Stimulated activated CD4-positive, alpha-beta T cell treated with anti-CD3 and anti-CD28 coated beads, Interleukin-2, amount 100 ng/mL, for 24 hours (primary cell): ENCODE measurements around the gene RTL10.

Experiments
- DNase-seq, 2 donors: peaks; one replicate each; pipeline ENCODE4 v3.0.0-alpha.2; 2020

RTL10 gene

GRCh38 chr22:19854778-19855503, at the start of gene RTL10, which contains the start of gene GNB1L:
Gene RTL10 (minus strand): TSS chr22:19854874. CDS start chr22:19852261, 2,613 bp downstream.
Gene GNB1L (minus strand): TSS chr22:19854874. CDS start chr22:19821355, 33,519 bp downstream.
- peak; percentile 95 to 97 for DNase-seq

GRCh38 chr22:19904174-19904856, 49.6 kb upstream of the RTL10 start:
- no peak for DNase-seq

- no peak for DNase-seq
Measured at GRCh38 chr22:19903513-19903912, 48.8 kb upstream of the RTL10 start.

- no peak for DNase-seq
Measured at GRCh38 chr22:19903031-19903430, 48.4 kb upstream of the RTL10 start.

GRCh38 chr22:19902245-19902715, 47.6 kb upstream of the RTL10 start:
- no peak for DNase-seq

- no peak for DNase-seq
Measured at GRCh38 chr22:19901577-19902244, 47.0 kb upstream of the RTL10 start.

- no peak for DNase-seq
Measured at GRCh38 chr22:19900707-19901436, 46.2 kb upstream of the RTL10 start.

GRCh38 chr22:19898831-19899567, 44.3 kb upstream of the RTL10 start:
- DNase-seq, result no peak

GRCh38 chr22:19898145-19898544, 43.5 kb upstream of the RTL10 start:
- DNase-seq, result no peak

GRCh38 chr22:19897726-19898125, 43.1 kb upstream of the RTL10 start:
- DNase-seq, result no peak

GRCh38 chr22:19896665-19897355, 42.1 kb upstream of the RTL10 start:
- DNase-seq, result peak in 1 of 2 donors; percentile 32

- DNase-seq, result no peak
Measured at GRCh38 chr22:19895160-19895849, 40.6 kb upstream of the RTL10 start.

- no peak for DNase-seq
Measured at GRCh38 chr22:19893363-19893762, 38.7 kb upstream of the RTL10 start.

- no peak for DNase-seq
Measured at GRCh38 chr22:19892925-19893324, 38.3 kb upstream of the RTL10 start.

GRCh38 chr22:19892257-19892879, 37.7 kb upstream of the RTL10 start:
- peak; percentile 67 for DNase-seq

- DNase-seq, result peak; percentile 81 to 88
Measured at GRCh38 chr22:19891317-19892256, 36.9 kb upstream of the RTL10 start.

- DNase-seq, result no peak
Measured at GRCh38 chr22:19890502-19891316, 36.0 kb upstream of the RTL10 start.

- peak in 1 of 2 donors; percentile 56 for DNase-seq
Measured at GRCh38 chr22:19889951-19890350, 35.3 kb upstream of the RTL10 start.
